SK-N-SH (cell line): ENCODE measurements around the gene STXBP6. TPM values are rescaled to one million over a fixed set of nuclear protein-coding genes. Genes with fewer than 3 reads are reported as not detected.

Experiments used
- CTCF ChIA-PET: fragments of 300-600, 350-600 bp; formaldehyde crosslinking; extraction: SDS; loops from one replicate; lab custom pipeline; 2021; lab: Yijun Ruan, JAX
- POLR2A ChIA-PET: fragments of 350-600 bp; sonication (Branson Sonifier 250); formaldehyde crosslinking; extraction: SDS; loops from one replicate; lab custom pipeline; 2020; ENCODE audit warnings: antibody characterized with exemption, inconsistent platforms; lab: Yijun Ruan, JAX
- DNase-seq: peaks from one replicate; pipeline ENCODE4 v3.0.0; 2012
- H2AFZ ChIP-seq: fragments of 200-600 bp; sonication (generic); 2 replicates; pipeline ENCODE4 v1.8.1; 2016; ENCODE audit warnings: antibody characterized with exemption, mild to moderate bottlenecking, low read depth
- H3F3A ChIP-seq: fragments of 200-600 bp; sonication (generic); replicated peaks from 2 replicates; pipeline ENCODE3; 2016; ENCODE audit warnings: antibody characterized with exemption, mild to moderate bottlenecking; ENCODE audit not compliant: insufficient read depth
- H3K27ac ChIP-seq, 2 experiments: fragments of 200-500 bp in 1 of 2; fragments of 200-600 bp in 1 of 2; sonication (Bioruptor generic) in 1 of 2; sonication (generic), shearing (Covaris generic) in 1 of 2; 2 replicates each; pipeline versions ENCODE4 v1.5.1 to v1.6.1; 2014 to 2016; ENCODE audit warnings: low read depth in 2 of 2, inconsistent platforms in 1 of 2, low read length in 1 of 2, mild to moderate bottlenecking in 1 of 2, mixed read lengths in 1 of 2
- H3K27me3 ChIP-seq: fragments of 200-600 bp; sonication (generic), shearing (Covaris generic); 2 replicates; pipeline ENCODE4 v1.6.1; 2016; ENCODE audit warnings: mixed run types; ENCODE audit not compliant: insufficient read depth
- H3K36me3 ChIP-seq, 2 experiments: fragments of 200-500 bp in 1 of 2; fragments of 200-600 bp in 1 of 2; sonication (Bioruptor generic) in 1 of 2; sonication (generic) in 1 of 2; replicated peaks in 1 of 2; 2 replicates each; pipeline versions ENCODE3 to v1.5.1; 2014 to 2016; ENCODE audit warnings: low read length in 1 of 2, mild to moderate bottlenecking in 1 of 2; ENCODE audit not compliant: insufficient read depth in 2 of 2, control insufficient read depth in 1 of 2
- H3K4me1 ChIP-seq, 2 experiments: fragments of 200-500 bp in 1 of 2; fragments of 200-600 bp in 1 of 2; sonication (Bioruptor generic) in 1 of 2; sonication (generic), shearing (Covaris generic) in 1 of 2; 2 replicates each; pipeline versions ENCODE4 v1.5.1 to v1.6.1; 2014 to 2016; ENCODE audit warnings: low read depth in 1 of 2, low read length in 1 of 2, mixed run types in 1 of 2; ENCODE audit not compliant: insufficient read depth in 2 of 2, control insufficient read depth in 1 of 2
- H3K4me2 ChIP-seq: fragments of 200-600 bp; sonication (generic), shearing (Covaris generic); 2 replicates; pipeline ENCODE4 v1.6.1; 2017; ENCODE audit warnings: mixed run types
- H3K4me3 ChIP-seq, 2 experiments: fragments of 200-500 bp in 1 of 2; fragments of 200-600 bp in 1 of 2; sonication (Bioruptor generic) in 1 of 2; sonication (generic), shearing (Covaris generic) in 1 of 2; 2 replicates each; pipeline versions ENCODE4 v1.5.1 to v1.8.1; 2014 to 2016; ENCODE audit warnings: low read depth in 2 of 2, inconsistent platforms in 1 of 2, low read length in 1 of 2, mild to moderate bottlenecking in 1 of 2, mixed read lengths in 1 of 2, moderate library complexity in 1 of 2
- H3K79me2 ChIP-seq: fragments of 200-600 bp; sonication (generic); 2 replicates; pipeline ENCODE4 v1.8.1; 2017; ENCODE audit warnings: mild to moderate bottlenecking; ENCODE audit not compliant: insufficient read depth
- H3K9ac ChIP-seq: fragments of 200-600 bp; sonication (generic); 2 replicates; pipeline ENCODE4 v1.6.1; 2017; ENCODE audit warnings: mixed run types
- H3K9me2 ChIP-seq: fragments of 200-600 bp; sonication (generic); 2 replicates; pipeline ENCODE4 v1.6.1; 2017; ENCODE audit warnings: mixed run types
- H3K9me3 ChIP-seq: fragments of 200-600 bp; sonication (generic); 2 replicates; pipeline ENCODE4 v1.6.1; 2017; ENCODE audit warnings: mixed run types, mild to moderate bottlenecking, moderate library complexity
- H4K20me1 ChIP-seq: fragments of 200-600 bp; sonication (generic); 2 replicates; pipeline ENCODE4 v1.6.1; 2017; ENCODE audit warnings: mild to moderate bottlenecking, mixed run types; ENCODE audit not compliant: insufficient read depth
- EP300 ChIP-seq, 2 experiments: IDR thresholded peaks; 2 replicates each; pipeline versions ENCODE4 v1.4.0 to v1.6.1; 2012; ENCODE audit warnings: borderline replicate concordance in 1 of 2, low read depth in 1 of 2, low read length in 1 of 2
- FOSL2 ChIP-seq: IDR thresholded peaks from 2 replicates; pipeline ENCODE4 v1.4.0; 2012; ENCODE audit warnings: low read depth, mild to moderate bottlenecking, moderate library complexity, borderline replicate concordance
- FOXJ3 ChIP-seq: sonication (generic); formaldehyde crosslinking; IDR thresholded peaks from 2 replicates; pipeline ENCODE4 v1.5.1; 2020; ENCODE audit warnings: mild to moderate bottlenecking, missing genetic modification reagents
- FOXM1 ChIP-seq: IDR thresholded peaks from 2 replicates; pipeline ENCODE4 v1.4.0; 2012; ENCODE audit warnings: low read depth, mild to moderate bottlenecking
- JUND ChIP-seq: IDR thresholded peaks from 2 replicates; pipeline ENCODE4 v1.4.0; 2012
- NFIC ChIP-seq: IDR thresholded peaks from 2 replicates; pipeline ENCODE4 v1.4.0; 2012; ENCODE audit warnings: borderline replicate concordance
- NRF1 ChIP-seq: IDR thresholded peaks from 2 replicates; pipeline ENCODE4 v1.6.1; 2012; ENCODE audit warnings: low read depth, mild to moderate bottlenecking, low read length
- PBX3 ChIP-seq: IDR thresholded peaks from 2 replicates; pipeline ENCODE4; 2012
- POLR2AphosphoS5 ChIP-seq: IDR thresholded peaks from 2 replicates; pipeline ENCODE4 v1.6.1; 2012; ENCODE audit warnings: low read depth, low read length
- RFX5 ChIP-seq: IDR thresholded peaks from 2 replicates; pipeline ENCODE4 v1.6.1; 2012; ENCODE audit warnings: mild to moderate bottlenecking, improper control_type of control experiment, low read length
- SIN3A ChIP-seq: IDR thresholded peaks from 2 replicates; pipeline ENCODE4 v1.6.1; 2012; ENCODE audit warnings: low read depth, mild to moderate bottlenecking, low read length, moderate library complexity, borderline replicate concordance
- SMC3 ChIP-seq: IDR thresholded peaks from 2 replicates; pipeline ENCODE4 v1.6.1; 2012; ENCODE audit warnings: low read depth, low read length, improper control_type of control experiment
- TAF1 ChIP-seq: IDR thresholded peaks from 2 replicates; pipeline ENCODE4 v1.6.1; 2012; ENCODE audit warnings: low read depth, mild to moderate bottlenecking, low read length, moderate library complexity, borderline replicate concordance
- TCF12 ChIP-seq: IDR thresholded peaks from 2 replicates; pipeline ENCODE4 v1.4.0; 2012
- TEAD4 ChIP-seq: IDR thresholded peaks from 2 replicates; pipeline ENCODE4 v1.4.0; 2012; ENCODE audit warnings: mild to moderate bottlenecking, borderline replicate concordance; ENCODE audit not compliant: insufficient read depth
- YY1 ChIP-seq: IDR thresholded peaks from 2 replicates; pipeline ENCODE4 v1.4.0; 2012; ENCODE audit warnings: low read depth, mild to moderate bottlenecking
- ZBTB33 ChIP-seq: IDR thresholded peaks from 2 replicates; pipeline ENCODE4 v1.4.0; 2012; ENCODE audit warnings: low read depth, borderline replicate concordance
- WGBS: methylation state at CpG from one replicate; pipeline ENCODE4 v1.1.6; 2017; ENCODE audit warnings: low lambda C conversion rate; 5-methylcytosine and 5-hydroxymethylcytosine counted together
- polyA plus RNA-seq, 3 experiments: library from polyadenylated mRNA; depleted of rRNA; stranded (reverse); fragments of >200 nt; gene quantifications; 2 replicates each; pipeline ENCODE4 v1.2.3, GENCODE V29; 2012

The STXBP6 gene
- polyA plus RNA-seq, 1 of the 3 experiments (the other 2 are of a cell fraction) = 0.16 TPM

- no peak overlapping the region for H3K4me2 ChIP-seq
- no peak for DNase-seq
- no peak overlapping the region for H3K4me3 ChIP-seq
- no peaks in the 10 kb centered on the region for H3F3A ChIP-seq
- peaks cover 12% of the 10 kb centered on the region; the same call in 1 of the 2 replicates for H3K27me3 ChIP-seq
- no peak overlapping the region for H3K9ac ChIP-seq
- TF ChIP-seq TCF12 (no peak), TAF1 (no peak), FOSL2 (no peak), POLR2AphosphoS5 (no peak), JUND (no peak), RFX5 (no peak), EP300 (IDR thresholded peaks at IDR 0.05; ENCODE audit: borderline replicate concordance in 1 of 2, low read depth in 1 of 2, low read length in 1 of 2) (no peak), SIN3A (no peak), NFIC (no peak), FOXM1 (no peak)
- H3K36me3 ChIP-seq = no peaks in the 10 kb centered on the region
- ChIA-PET CTCF (no interaction called here), POLR2A (no interaction called here)
- no peaks in the 10 kb centered on the region for H3K9me3 ChIP-seq
- H3K4me1 ChIP-seq = no peaks in the 10 kb centered on the region
- no peaks in the 10 kb centered on the region for H3K9me2 ChIP-seq
- H2AFZ ChIP-seq = no peak overlapping the region
- H3K79me2 ChIP-seq = no peaks in the 10 kb centered on the region
- H3K27ac ChIP-seq = no peak overlapping the region
- no peaks in the 10 kb centered on the region for H4K20me1 ChIP-seq
- WGBS = 3% methylated on average over 5 of the region's 5 CpGs
Observed at GRCh38 chr14:24911324-24912109, 138.4 kb downstream of the STXBP6 start.

- POLR2A ChIA-PET = no interaction called here
- CTCF ChIA-PET = no interaction called here
- TF ChIP-seq ZBTB33 (no peak), PBX3 (no peak), SIN3A (no peak), NFIC (no peak), NRF1 (no peak), TEAD4 (no peak), FOSL2 (no peak), TCF12 (no peak), SMC3 (no peak), YY1 (no peak), FOXJ3 (no peak), POLR2AphosphoS5 (no peak)
- Histone ChIP-seq H3K27ac (no peak overlapping the region), H3K27me3 (peaks cover 12% of the 10 kb centered on the region; the same call in 1 of the 2 replicates), H3K79me2 (no peaks in the 10 kb centered on the region), H3K36me3 (no peaks in the 10 kb centered on the region), H3F3A (no peaks in the 10 kb centered on the region), H3K4me2 (no peak overlapping the region), H2AFZ (no peak overlapping the region), H3K4me1 (no peaks in the 10 kb centered on the region), H3K9me2 (no peaks in the 10 kb centered on the region), H3K9ac (no peak overlapping the region), H3K4me3 (no peak overlapping the region), H3K9me3 (no peaks in the 10 kb centered on the region), H4K20me1 (no peaks in the 10 kb centered on the region)
- WGBS = 6% methylated on average over 3 of the region's 3 CpGs
- no peak for DNase-seq
Observed at GRCh38 chr14:24910408-24910986, 139.4 kb downstream of the STXBP6 start.
